Activated naive CD4-positive, alpha-beta T cell treated with anti-CD3 and anti-CD28 coated beads, Interleukin-2, amount 50 U/mL, for 16 hours (primary cell): ENCODE results near the gene RRM1.
A peak's percentile ranks its signal among the peaks of the same experiment; 100 is the strongest.
"Not testable (repeated sequence)": the region's sequence is repeated elsewhere in the genome, so short reads cannot be mapped to it uniquely, and the experiment has no call there.

Experiments used
- DNase-seq: peaks from one replicate; pipeline ENCODE4 v3.0.0-alpha.2; 2020

Gene RRM1

DNA sequence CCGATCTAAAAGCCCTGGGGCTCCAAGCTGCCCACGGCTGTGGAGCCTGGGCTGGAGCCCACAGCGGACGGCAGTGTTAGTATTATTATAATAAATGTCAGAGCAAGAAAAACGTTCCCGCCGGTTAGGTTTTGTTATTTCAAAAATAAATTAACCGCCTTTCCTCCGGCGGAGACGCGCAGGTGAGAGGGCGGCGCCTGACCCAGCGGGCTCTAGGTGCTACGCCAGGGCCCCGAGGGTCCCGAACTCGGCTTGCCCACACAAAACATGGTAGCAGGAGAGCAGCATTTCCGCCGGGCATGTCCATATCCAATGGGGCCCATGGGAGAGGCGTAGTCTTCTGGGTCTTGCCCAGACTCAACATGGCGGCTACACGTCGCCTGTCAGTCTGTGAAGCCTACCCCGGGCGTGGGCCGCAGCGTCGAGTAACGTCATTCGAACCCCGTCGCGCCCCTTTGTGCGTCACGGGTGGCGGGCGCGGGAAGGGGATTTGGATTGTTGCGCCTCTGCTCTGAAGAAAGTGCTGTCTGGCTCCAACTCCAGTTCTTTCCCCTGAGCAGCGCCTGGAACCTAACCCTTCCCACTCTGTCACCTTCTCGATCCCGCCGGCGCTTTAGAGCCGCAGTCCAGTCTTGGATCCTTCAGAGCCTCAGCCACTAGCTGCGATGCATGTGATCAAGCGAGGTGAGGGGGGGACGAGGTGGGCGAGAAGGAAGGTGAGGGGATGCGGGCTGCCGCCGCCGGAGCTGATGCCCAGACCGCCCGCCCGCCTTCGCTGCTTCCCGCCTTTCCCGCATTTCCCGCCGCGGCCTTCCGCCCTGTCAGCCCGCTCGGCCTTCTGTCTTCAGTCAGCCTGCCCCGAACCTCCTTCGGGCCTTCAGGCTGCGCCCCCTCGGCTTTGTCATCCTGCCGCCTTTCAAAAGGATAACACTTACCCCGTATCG lies at the start of gene RRM1:
RRM1 (plus strand) TSS at position 452 of the 944 bp plus-strand sequence; CDS start at position 666, 214 bp downstream.
- peak; percentile 95 for DNase-seq

DNA sequence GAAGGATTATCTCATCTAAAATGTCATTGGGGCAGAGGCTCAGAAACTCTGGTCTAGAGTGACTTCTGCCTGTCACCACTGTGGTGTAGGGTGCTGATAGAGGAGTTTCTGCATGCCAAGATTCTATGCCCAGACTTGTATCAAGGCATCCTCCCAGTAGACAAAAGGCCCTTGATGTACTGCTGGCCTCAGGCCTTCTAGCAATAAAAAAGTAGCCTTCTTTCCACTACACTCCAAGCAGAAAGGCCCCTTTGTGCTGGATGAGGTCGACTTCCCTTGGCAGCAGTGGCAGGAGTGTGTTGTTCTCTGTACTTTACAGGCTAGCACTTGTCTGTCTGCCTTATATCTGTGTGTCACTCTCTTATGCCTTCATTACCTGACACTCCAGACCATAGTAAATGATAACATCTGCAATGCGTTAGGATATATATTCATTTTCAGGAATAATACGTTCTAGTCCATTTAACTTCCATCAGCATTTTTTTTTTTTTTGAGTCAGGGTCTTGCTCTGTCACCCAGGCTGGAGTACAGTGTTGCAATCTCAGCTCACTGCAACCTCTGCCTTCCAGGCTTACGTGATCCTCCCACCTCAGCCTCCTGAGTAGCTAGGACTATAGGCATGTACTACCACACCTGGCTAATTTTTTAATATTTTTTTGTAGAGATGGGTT lies 49.5 kb upstream of the RRM1 start:
- DNase-seq, result no peak

- no peak for DNase-seq
These were observed 46.3 kb upstream of the RRM1 start for GRCh38 chr11:4048340-4048739.

- no peak for DNase-seq
These were observed 45.6 kb upstream of the RRM1 start for GRCh38 chr11:4049006-4049405.

- no peak for DNase-seq
These were observed 44.5 kb upstream of the RRM1 start for GRCh38 chr11:4050138-4050537.

GRCh38 chr11:4053200-4053599 lies 41.4 kb upstream of the RRM1 start:
- DNase-seq, result not testable (repeated sequence)

- DNase-seq, result no peak
These were observed 40.0 kb upstream of the RRM1 start for GRCh38 chr11:4054643-4055042.

DNA sequence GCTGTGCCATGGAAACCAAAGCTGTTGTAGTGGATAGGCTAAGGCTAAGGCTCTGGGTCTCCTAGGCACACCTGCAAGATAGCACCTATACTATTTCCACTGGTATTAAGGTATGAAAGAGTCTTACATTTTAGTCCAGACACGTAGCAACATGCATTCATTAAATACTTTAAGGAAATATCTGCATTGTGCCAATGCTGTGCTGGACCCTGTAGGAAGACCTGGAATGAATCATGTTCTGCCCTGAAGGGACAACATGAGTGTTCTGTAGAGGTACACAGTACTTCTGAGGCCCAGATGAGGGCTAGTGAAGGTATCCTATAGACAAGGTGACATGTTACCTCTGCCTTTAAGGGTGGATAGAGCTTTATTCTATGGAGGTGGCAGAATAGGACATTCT lies 35.2 kb upstream of the RRM1 start:
- DNase-seq, result no peak

DNA sequence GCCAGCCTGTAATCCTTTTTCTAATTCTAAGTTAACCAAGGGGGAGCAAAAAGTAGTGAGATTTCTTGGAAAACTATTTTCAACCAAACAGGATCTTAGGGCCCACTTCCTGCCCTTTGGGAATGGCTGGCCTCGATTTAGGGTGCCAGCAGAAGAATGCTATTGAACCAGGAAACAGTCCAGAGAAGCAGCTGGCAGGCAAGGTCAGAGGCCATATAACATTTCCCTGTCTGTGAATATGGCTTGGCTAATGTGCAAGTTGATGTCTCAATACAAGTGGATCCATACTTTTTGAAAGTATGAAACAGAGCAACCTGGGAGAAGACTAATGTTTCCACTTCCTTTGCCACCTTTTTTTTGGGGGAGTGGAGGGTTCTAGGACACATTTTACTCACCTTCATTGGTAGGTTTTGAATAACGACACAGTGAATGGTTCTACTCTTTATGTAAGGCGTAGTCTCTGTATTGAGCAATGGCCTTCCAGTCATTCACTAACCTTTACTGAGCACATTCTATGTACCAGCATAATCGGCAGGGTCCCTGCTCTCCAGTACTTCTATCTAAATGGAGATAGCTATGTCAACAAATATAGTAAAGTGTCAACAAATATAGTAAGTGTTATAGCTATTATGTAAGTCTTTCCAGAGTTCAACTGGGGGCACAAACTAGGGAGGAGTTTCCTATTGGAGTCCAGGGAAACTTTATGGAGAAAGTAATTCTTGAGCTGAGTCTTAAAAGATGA lies 34.2 kb upstream of the RRM1 start:
- DNase-seq, result no peak

GRCh38 chr11:4061700-4062099 lies 32.9 kb upstream of the RRM1 start:
- no peak for DNase-seq

GRCh38 chr11:4063348-4063747 lies 31.3 kb upstream of the RRM1 start:
- DNase-seq, result no peak

DNA sequence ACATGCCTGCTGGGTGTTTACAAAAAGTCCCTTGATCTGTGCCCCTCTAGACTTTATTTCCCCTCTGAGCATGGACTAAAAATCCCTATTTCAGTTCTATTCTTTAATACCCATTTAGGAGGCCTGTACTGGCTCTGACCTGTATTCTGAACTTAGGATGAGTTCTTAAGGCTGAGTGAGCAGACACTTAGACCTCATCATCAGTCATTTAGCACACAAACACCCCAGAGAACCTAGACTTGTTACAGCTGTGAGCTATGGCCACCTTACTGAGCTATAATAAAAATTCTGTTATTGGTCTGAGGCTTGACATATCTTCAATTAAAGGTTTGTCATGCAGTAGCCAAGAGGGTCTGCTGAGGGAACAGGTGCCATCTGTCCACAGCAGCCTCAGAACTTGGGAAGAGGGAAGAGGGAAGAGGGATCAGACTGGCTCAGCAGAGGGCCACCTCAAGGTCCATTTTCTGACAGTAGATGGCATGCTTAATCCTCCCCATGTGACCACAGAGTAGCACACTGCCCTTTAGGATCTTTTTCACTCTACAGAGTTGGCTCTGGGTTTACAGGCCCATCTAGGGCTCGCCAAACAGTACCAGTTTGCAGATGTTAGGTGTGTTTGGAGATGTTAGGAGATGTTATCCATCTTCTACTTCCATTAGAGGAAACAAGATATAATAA lies 30.2 kb upstream of the RRM1 start:
- DNase-seq, result no peak

- DNase-seq, result no peak
These were observed 29.5 kb upstream of the RRM1 start for GRCh38 chr11:4065086-4065485.

DNA sequence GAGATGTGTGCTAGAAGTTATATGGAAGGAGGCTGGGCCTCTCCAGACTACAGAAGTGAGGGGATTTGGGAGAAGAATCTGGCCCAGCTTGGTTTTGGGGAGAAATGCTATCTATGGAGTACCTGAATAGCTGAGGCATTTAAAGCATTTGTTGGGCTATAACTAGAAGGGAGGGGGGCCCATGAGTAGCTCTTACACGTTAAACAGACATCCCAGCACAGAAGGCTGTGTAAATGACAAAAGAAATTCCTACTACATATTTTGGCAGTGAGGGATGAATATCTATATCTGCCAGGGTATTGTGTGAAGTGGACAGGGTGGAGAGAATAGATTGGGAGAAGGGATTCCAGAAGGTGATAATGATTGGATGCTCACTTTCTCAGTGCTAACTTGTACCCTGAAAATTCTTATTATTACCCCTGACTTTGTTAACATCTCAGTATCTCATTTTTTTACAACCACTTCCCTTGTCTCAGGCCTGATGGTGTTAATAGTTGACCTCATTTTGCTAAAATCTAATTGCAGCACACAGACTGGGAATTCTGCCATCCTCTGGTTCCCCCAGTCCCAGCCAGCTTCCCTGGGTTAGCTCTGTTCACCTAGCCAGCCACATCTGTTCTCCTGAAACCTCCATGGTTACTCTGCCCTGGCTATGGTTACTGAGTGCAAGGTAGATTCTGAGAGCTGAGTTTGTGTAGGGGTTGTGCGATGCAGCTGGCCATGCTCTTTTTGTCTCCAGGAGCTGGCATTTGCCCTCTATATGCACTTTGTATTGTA lies 28.8 kb upstream of the RRM1 start:
- DNase-seq, result no peak

GRCh38 chr11:4066910-4067309 lies 27.7 kb upstream of the RRM1 start:
- no peak for DNase-seq

DNA sequence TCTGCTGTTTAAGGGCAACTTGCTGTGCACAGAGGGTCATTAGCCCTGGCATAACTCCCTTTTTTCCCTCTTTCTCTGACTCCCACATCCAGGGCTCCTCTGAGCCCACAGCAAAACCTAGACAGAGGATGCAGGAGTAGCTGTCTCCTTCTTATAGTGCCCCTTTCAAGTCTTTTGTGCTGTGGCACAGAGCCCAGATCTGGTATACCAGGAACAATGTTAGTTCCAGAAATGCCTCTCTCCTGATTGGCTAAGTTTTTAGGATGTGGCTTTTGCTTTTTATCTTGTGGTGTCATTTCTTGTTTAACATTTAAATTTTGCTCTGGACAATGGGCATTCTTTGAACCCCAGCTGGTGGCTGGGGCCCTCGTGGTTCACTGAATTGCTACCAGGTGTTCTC lies 25.6 kb upstream of the RRM1 start:
- no peak for DNase-seq

DNA sequence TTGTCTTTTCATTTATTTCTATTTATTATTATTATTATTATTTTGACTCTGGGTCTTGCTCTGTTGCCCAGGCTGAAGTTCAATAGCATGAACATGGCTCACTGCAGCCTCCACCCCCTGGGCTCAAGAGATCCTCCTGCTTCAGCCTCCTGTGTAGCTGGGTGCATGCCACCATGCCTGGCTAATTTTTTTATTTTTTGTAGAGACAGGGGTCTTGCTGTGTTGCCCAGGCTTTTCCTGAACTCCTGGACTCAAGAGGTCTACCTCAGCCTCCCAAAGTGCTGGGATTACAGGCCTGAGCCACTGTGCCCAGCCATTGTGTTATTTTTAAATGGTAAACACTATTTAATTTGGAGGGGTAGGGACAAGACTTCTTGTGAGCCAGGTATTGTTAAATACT lies 23.3 kb upstream of the RRM1 start:
- no peak for DNase-seq

DNA sequence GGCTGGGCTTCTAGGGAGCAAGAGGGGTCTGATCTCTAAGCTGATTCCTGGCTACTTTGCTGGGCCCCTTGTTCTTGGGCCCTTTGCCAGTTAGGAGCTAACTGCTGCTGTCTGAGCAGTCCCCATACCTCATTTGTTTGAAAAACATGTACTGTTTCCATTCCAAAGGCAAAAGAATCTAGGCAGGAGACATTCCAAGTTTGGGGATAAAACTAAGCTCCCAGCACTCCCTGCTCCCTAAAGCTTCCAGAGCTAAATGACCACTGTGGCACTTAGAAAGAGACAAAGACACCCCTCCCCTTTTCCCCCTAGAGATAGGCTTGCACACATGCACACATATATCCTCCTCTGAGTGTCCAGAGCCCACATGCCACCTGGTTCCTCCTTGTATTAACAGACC lies 22.7 kb upstream of the RRM1 start:
- DNase-seq, result no peak

GRCh38 chr11:4072668-4073285 lies 21.8 kb upstream of the RRM1 start:
- DNase-seq, result no peak

DNA sequence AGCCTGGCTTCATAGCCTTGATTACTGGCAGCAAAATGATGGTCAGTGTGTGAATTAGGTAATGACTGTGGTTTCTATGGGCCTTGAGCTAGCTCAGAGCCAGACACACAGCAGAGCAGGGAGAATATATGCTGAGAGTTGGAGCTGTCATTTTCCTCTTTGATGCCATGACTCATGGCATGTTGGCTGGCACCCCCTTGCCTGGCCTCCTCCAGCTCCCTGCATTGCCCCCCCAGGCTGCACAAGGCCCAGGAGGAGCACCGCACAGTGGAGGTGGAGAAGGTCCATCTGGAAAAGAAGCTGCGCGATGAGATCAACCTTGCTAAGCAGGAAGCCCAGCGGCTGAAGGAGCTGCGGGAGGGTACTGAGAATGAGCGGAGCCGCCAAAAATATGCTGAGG lies 20.3 kb upstream of the RRM1 start:
- no peak for DNase-seq

DNA sequence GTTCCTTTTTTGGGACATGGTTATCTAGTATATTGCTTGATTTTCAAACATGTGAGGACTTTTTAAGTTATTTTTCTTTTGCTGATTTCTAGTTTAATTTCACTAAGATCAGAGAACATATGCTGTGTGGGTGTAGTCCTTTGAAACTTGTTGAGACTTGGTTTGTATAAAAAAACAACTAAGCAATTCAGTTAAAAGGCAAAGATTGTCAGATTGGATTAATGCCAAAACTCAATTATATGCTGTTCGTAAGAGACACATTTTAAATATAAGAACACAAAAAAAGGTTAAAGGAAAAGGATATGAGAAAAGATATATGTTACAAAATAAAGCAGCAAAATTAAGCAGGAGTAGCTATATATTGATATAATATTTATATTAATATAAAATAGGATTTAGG lies 17.8 kb upstream of the RRM1 start:
- DNase-seq, result no peak

GRCh38 chr11:4083198-4083597 lies 11.4 kb upstream of the RRM1 start:
- DNase-seq, result no peak
